ENCODE measurements around the gene TES. TPM values are rescaled to one million over a fixed set of nuclear protein-coding genes. Genes with fewer than 3 reads are reported as not detected.

Gene TES
- total RNA-seq, 4 donors from 2014 or later = 24.7 to 33.1 (median 31.6) TPM

DNA sequence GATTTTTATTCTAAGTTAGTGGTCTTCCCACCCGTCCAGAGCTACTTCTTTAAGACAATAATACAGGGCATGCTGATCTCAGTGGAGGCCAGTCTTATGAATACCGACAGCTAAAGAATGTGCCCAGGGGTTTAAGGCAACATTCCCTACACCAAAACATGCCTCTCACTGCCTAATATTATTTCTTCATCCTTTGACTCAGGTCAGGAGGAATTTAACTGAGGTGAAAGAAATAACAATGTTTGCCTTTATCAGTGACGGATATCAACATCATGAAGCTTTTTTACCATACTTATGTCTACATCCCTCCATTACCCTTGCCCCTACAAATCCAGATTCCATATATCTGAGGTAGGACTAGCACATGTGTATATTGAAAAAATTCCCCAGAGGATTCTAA, 33.3 kb upstream of the TES start:
- TF ChIP-seq, protein P1, sequence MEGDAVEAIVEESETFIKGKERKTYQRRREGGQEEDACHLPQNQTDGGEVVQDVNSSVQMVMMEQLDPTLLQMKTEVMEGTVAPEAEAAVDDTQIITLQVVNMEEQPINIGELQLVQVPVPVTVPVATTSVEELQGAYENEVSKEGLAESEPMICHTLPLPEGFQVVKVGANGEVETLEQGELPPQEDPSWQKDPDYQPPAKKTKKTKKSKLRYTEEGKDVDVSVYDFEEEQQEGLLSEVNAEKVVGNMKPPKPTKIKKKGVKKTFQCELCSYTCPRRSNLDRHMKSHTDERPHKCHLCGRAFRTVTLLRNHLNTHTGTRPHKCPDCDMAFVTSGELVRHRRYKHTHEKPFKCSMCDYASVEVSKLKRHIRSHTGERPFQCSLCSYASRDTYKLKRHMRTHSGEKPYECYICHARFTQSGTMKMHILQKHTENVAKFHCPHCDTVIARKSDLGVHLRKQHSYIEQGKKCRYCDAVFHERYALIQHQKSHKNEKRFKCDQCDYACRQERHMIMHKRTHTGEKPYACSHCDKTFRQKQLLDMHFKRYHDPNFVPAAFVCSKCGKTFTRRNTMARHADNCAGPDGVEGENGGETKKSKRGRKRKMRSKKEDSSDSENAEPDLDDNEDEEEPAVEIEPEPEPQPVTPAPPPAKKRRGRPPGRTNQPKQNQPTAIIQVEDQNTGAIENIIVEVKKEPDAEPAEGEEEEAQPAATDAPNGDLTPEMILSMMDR (IDR thresholded peaks at IDR 0.05; ENCODE audit: low read depth) = no peak

DNA sequence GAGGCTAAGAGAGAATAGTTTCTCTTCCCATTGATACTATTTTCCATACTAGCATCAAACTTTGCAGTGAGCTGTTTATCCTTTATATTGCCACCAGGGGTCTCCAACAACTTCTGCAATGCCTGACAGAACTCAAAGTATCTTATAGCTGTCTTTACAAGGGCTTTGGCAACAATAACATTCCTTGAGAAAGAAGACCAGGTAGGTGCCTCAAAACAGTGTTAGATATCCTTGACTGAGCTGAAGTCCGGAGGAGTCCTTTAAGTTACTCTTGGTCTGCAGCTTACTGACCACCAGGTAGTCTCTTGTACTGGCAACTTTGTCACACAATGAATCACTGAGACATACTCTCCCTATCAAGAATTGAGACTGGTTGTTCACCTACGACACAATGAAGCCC, 30.0 kb upstream of the TES start:
- TF ChIP-seq, protein P1 (IDR thresholded peaks at IDR 0.05; ENCODE audit: low read depth) = no peak

DNA sequence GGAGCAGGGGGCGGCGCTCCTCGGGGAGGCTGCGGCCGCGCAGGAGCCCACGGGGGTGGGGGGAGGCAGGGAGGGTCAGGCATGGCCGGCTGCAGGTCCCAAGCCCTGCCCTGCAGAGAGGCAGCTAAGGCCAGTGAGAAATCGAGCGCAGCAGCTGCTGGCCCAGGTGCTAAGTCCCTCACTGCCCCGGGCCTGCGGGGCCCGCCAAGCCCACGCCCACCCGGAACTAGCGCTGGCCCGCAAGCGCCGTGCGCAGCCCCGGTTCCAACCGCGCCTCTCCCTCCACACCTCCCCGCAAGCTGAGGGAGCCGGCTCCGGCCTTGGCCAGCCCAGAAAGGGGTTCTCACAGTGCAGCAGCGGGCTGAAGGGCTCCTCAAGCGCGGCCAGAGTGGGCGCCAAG, 28.3 kb upstream of the TES start:
- TF ChIP-seq, protein P1 (IDR thresholded peaks at IDR 0.05; ENCODE audit: low read depth) = no peak

DNA sequence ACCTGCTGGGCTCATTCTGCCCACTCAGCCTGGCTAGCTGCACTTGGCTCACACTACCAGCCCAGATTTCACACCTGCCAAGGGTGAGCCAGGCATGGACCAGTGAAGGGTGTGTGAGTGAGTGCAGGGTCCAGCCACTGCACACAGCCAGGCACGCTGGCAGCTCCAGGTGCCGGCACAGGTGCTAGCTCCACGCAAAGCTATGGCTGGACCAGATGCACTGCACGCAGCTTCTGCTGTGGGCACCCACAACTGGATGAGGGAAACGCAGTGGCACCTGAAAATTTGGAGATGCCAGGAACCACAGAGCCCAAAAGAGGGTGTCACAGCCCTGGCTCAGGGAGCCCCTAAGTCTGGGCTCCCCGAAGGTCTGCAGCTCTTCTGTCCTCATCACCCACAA, 24.9 kb upstream of the TES start:
- TF ChIP-seq, protein P1 (IDR thresholded peaks at IDR 0.05; ENCODE audit: low read depth) = no peak

DNA sequence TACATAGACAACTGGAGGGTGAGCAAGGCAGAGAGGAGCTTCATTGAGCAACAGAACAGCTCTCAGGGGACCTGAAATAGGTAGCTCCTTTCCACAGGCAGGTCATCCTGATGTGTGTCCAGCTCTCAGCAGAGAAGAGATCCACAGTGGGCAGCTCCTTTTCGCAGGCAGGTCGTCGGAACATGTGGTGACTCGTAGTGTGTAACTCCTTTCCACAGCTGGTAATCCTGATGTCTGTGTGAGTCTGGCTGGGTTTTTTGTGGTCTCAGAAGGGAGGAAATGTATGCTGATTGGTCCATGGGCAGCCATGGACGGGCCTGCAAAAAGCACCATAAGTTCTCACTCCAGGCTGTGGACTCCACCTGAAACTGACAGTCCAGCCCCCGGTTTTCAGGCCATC, 24.4 kb upstream of the TES start:
- TF ChIP-seq, protein P1 (IDR thresholded peaks at IDR 0.05; ENCODE audit: low read depth) = no peak

DNA sequence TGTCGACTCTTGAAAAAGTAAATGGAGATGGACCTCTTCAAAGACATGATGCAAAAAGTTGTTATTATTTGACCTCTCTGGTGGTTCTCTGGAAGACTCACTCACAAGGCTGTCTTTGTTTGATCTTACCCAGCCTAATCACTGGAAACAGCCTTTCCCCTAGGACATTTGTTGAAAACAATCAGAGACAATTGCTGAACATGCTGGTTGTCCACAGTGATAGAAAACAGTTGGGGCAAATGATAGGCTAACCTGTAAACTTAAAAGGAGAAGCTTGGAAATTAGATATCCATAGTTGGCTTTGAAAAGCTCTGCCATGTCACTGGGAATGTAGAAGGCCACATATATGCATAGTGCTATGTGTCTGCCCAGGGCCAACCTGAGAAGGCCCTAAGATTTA, 22.9 kb upstream of the TES start:
- TF ChIP-seq, protein P1 (IDR thresholded peaks at IDR 0.05; ENCODE audit: low read depth) = no peak

DNA sequence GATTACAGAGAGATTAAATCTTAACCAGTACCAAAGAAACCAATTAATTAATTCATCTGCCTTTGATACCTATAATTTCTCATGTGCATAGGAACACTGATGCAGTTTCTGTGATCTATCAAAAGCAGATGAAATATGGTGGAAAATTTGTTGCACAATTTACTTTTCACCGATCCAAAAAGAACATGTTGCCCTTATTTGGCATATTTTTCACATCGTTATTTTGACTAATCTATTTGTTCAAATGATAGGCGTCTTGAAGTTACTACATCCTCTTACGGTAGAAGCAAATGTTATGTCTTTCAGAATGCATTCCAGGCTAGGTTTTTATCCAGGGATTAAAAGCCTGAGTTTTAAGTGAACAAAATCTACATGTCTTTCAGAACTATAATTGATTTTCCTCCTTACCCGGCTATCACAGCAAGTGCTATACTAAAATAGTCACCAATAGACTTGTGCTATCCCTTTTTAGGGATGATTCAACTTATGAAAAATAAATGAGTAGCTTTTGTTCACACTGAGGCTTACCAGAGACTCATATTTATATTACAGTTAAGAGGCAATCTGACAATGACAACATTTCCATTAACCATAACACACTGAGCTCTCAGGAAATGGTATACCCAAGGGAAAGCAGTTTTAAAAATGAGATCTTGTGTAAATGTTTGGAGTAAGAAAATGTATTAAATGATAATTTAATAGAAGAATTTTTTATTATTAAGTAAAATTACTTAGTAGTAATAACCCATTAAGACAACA, 16.8 kb upstream of the TES start:
- TF ChIP-seq, protein P1 (IDR thresholded peaks at IDR 0.05; ENCODE audit: low read depth) = no peak
